Measurements from ENCODE around the gene HPN.
"Not testable (repeated sequence)": the region's sequence is repeated elsewhere in the genome, so short reads cannot be mapped to it uniquely, and the experiment has no call there.

The HPN gene

DNA sequence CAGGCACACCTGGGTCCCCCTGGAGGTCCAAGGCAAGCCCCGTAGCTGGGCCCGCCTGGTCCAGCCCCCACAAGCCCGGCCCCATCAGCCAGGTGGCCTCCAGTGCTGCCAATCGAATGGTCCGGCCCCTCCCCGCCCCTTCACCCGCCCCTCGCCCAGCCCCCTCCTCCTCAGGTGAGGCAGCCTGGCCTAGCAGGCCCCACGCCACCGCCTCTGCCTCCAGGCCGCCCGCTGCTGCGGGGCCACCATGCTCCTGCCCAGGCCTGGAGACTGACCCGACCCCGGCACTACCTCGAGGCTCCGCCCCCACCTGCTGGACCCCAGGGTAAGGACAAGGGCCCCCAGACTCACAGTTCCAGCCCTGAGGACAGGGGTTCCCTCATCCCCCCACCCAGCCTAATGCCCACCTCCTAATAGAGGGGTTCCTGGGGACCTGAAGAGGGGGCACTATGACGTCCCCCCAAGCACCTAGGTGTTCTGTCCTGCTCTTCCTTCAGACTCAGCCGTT is at the start of gene HPN:
HPN (plus strand) TSS at position 174 of the 508 bp plus-strand sequence. CDS start 786 bp downstream, outside the sequence.
- no peak for DNase-seq (ENCODE audit: low spot score)

DNA sequence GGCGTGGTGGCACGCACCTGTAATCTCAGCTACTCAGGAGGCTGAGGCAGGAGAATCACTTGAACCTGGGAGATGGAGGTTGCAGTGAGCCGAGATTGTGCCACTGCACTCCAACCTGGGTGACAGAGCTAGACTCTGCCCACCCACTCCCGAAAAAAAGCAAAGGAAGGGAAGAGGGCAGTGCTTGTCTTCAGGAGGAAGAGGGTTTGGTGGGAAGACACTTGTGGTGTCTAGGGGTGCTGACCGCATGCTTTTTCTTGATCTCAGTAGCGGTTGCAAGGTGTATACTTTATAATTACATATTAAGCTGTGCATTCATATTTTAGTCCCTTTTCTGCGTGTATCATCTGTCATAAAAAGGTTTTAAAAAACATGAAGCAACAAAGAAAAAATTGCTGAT is 48.9 kb upstream of the HPN start:
- not testable (repeated sequence) for DNase-seq (ENCODE audit: low spot score)

DNA sequence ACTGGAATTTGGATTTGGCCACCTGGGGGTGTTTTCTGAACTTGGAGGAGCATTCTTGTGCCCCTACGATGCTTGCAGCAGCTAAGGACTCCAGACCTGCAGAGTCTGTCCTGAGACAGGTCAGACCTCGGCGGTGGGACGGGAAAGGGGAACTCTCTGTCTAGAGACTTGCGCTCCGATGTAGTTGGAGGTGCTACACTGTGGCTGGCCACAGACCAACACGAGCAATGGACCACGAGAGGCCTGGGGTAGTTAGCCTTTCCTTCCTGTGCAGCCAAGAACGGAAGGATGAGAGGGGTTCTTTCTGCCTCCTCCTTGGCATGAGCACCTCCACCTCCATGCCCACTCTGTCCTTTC is 47.3 kb upstream of the HPN start:
- DNase-seq (ENCODE audit: low spot score), result no peak

DNA sequence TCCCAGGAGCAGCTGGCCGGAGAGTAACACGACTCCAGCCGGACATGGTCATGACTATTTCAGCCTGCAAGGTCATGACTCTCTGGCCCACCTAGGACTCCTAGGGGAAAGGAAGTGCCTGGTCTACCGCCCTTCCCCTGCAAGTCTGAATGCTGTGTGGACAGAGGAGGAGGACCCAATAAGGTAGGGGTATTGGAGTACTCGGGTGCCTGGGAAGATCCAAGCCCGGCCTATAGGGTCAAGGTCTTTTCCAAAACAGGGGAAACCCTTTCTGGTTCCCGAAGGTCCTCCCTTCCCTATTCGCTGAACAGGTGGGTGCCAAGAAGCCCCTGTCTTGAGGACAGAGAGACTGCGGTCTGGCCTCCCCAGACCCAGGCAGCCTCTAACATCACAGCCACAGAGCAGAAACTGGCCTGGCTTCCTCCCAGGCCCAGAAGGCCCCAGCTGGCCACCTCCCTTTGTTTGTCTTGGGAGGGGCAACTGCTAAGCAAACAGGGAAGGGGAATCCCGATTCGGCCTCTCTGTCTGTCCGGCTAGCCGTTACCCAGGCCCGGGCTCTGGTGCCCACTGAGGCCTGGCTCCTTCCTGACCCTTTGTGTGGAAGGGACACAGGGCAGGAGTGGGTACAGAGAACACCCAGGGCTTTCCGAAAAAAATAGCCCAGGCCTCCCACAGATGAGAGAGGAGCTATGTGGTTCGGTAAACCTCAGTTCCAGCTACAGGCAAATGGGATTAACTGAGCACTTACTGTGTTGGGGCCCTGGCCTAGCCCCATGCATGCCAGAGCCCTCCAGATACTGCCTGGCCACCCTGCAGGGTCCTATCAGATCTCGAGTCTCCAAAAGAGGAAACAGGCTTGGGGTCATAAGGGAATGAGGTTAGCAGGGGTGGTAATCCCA is 46.6 kb upstream of the HPN start:
- DNase-seq (ENCODE audit: low spot score), result no peak

DNA sequence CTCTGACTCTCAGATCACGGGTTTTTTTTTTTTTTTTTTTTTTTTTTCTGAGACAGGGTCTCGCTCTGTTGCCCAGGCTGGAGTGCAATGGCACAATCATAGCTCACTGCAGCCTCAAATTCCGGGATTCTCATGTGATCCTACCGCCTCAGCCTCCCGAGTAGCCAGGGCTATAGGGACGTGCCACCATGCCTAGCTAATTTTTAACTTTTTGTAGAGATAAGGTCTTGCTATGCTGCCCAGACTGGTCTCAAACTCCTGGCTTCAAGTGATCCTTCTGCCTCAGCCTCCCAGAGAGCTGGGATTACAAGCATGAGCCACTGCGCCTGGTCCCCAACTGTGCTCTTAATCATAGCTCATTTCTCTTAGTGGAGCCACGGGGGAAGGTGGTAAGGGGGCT is 46.0 kb upstream of the HPN start:
- DNase-seq (ENCODE audit: low spot score), result no peak

DNA sequence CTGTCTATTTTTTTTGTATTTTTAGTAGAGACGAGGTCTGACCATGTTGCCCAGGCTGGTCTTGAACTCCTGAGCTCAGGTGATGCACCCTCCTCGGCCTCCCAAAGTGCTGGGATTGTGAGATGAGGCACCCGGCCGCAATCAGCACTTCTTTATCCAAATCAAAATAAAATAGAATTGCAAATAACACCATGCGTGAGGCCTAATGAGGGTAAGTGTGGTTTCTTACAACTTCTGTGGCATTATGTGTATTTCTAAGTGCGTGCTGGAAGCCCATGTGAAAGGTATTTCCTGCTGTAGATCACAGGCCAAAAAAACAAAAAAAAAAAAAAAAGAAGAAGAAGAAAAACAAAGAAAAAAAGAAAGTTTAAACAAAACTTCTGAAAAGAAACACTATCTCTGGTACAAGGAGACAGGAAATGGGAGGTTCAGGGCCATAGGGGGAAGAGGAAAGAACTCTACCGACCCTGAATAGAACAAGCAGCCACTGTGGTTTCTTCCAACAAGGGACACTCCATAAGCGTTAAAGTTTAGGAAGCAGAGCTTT is 44.4 kb upstream of the HPN start:
- DNase-seq (ENCODE audit: low spot score), result no peak

DNA sequence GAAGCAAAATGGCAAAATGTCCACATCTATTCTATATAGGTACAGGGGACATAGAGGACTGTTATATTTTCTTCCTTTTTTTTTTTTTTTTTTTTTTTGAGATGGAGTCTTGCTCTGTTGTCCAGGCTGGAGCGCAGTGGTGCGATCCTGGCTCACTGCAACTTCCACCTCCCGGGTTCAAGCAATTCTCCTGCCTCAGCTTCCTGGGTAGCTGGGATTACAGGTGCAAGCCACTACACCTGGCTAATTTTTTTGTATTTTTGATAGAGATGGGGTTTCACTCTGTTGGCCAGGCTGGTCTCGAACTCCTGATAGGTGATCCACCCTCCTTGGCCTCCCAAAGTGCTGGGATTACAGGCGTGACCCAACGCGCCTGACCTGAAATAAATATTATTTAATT is 43.3 kb upstream of the HPN start:
- not testable (repeated sequence) for DNase-seq (ENCODE audit: low spot score)

DNA sequence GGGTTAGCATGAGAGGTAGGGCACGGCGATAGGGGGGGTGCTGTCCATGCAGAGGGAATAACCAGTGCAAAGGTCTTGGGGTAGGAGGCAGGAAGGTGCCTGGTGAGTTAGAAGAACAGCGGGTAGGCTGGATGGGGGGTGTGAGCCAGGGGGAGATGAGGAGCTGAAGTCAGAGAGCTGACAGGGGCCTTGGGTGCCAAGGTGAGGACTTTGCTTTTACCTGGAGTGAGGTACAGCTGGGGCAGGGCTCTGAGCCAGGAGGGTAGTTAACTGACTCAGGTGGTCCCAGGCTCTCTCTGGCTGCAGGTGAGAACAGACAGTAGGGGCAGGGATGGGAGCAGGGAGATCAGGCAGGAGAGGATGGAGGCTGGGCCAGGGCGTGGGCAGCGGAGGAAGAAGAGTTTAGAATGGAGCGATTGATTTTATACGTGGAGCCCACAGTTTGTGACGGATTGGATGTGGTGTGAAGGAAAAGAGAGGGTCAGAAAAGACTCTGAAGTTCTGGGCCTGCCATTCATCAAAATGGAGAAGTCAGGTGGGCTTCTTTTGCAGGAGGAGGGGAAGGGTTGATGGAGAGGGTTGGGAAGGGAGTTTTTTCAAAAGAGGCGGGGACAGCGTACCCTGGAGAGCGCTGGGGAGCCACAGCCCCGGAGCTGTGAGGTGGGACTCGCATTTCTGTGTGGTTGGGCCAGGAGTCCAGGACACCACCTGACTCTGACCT is 42.6 kb upstream of the HPN start:
- DNase-seq (ENCODE audit: low spot score), result no peak

DNA sequence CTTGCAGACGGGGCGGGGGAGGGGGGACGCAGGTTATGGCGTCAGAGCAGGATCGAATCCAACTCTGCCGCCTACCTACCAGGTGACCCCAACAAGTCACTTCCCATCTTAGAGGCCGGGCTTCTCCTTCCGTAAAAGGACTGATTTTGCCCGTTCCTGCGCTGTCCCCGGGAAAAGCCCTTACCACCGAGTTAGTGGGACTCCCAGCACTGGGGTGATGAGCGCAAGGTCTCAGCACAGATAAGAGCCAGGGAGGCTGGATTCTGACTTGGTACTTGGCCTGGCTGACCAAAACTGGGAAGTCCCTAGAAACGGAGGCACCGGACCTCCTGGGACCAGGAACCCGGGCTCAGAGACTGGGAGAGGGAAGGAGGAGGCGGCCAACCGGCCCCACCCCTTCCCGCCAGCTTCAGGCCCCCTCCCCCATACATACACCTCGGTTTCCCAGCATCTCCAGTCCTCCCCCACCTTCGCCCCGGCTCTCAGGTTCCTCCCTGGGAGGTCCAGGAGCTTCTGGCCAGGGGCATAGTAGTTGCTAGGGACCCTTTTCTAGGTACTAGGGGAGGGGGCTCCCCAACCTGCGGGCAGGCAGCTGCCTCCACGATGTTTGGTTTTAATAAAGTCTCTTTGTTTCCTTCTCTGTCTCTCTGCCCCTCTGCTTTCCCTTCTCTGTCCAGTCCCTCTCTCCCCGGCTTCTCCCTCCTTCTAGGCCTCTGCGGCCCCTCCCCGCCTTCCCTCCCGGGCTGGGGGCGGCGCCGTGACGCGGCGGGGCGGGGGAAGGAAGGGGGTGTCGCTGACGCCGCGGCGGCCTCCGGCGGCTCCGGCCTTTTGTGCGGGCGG is 41.8 kb upstream of the HPN start, which contains the start of gene GRAMD1A:
GRAMD1A (plus strand) TSS at position 826 of the 840 bp plus-strand sequence. CDS start 156 bp downstream, outside the sequence.
- DNase-seq (ENCODE audit: low spot score), result peak; percentile 76

DNA sequence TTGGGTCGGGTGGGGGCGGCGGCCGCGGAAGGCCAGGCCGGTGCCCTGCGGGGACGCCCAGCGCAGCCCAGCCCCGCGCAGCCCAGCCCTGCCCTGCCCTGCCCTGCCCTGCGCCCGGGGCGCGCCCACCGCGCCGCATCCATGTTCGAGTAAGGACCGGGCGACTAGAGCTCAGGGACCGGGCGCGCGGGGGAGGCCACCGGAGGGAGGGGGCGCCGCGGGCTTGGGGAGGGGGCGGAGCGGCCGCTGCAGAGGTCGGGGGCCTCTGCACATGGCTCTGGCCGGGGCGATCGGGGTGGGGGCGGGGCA is 41.2 kb upstream of the HPN start:
- DNase-seq (ENCODE audit: low spot score), result no peak

DNA sequence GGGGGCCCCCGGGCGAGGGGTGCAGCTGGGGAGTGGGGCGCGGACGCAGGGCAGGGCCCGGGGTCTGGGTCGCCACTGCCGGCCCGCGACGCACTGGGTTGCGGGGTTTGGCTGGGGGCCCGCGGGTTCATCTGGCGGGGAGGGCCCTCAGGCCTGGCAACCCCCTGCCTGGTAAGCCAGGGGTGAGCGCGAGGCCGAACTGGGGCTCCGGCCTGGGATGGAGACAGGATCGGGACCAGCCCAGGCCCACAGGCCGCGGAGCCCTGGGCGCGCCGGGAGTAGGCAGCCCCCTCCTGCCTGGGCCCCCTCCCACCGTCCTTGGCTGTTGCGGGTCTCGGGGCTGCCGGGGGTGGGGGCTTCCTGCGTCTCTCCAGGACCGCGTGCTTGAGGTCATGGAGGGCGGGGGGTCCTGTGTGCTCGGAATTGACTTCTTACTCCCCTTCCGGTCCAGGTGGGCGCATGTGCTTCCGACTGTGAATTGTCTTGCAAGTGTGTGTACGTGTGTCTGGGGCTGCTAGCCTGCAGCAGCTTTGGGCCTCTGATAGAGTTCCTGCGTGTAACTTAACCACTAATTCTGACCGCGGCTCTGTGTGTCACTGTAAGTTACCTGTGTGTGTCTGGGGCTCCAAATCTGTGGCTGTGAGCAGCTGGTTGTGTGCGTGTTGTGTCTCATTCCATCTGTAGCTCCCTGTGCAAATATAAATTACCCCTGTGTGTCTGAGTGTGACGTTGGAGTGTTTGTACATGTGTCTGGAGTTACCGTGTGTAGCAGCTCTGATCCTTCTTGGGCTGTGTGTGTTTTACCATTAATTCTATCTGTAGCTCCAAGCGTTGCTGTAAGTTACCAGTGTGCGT is 40.6 kb upstream of the HPN start:
- DNase-seq (ENCODE audit: low spot score), result peak; percentile 88

DNA sequence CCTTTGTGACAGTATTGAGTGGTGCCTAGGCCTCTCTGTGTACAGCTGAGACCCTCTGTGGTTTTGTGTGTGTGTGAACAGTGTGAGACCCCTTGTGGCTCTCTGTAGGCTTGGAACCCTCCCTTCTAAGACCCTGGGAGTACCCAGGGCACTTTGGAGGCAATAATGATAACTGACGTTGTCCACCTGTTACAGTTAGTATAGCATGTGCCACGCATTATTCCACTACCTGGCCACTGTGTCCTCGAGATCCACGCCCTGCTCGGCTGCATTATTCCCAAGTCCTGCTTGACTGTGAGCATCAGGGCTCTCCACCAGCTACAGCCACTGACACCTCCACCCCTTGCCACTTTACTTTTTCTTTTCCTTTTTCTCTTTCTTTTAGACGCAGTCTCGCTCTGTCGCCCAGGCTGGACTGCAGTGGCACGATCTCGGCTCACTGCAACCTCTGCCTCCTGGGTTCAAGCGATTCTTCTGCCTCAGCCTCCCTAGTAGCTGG is 39.4 kb upstream of the HPN start:
- DNase-seq (ENCODE audit: low spot score), result peak; percentile 17

DNA sequence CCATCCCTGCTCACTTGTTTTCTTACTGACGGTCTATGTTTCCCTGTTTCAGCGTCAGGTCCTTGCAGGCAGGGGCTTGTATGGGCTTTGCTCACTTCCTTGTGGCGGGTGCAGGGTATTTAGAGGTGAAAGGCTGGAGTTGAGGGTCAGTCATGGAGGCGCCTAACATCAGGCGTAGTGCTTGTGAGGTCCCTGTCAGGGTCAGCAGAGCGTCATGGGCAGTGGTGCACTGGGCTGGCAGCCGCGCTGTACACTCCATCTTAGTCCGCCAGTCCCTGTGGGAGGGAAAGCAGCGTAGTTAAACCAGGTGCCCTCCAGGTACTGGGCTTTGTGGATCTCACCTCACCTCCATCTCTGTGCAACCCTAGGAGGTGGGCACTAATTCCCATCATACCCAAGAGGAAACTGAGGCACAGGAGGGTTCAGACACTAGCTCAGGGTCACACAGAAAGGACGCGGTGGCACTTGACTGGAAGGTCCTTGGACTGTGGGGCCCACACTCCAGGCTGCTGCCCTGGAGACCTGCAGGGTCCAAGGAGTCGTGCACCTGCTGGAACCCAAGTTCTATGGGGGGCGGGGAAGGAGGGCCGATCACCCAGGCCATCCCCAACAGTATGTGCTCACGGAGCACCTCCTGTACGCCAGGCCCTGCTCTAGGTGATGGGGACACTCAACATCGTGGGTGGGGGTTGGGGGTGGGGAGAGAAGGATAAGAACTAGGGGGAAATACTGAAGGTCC is 36.8 kb upstream of the HPN start:
- no peak for DNase-seq (ENCODE audit: low spot score)

DNA sequence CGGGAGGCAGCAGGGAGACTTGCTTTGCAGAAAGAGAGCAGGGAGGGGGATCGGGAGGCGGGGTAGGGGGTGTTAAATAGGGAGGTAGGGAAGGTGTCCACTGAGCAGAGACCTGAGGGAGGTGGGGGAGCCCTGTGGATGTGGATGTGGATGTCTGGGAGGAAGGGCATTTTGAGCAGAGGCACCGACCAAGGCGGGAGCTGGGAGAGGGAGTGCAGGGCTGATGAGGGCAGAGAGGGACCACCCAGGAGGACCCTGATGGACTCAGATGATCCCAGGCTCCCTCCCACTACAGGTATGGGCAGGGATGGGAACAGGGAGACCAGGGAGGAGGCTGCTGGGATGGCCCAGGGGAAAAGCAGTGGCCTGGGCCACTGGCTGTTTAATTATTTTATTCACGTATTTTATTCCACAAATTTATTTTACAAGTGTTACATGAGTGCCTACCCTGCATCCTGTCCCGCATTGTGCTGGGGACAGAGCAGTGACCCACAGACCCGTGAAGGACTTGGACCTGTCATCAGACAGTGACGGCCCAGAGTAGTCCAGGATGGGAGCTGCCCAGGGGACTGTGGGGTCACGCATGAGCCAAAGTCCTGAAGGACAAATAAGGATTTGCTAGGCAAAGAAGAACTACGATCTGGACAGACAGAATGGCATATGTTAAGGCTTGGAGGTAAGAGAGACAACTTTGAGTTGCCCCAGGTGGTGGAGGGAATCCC is 36.1 kb upstream of the HPN start:
- DNase-seq (ENCODE audit: low spot score), result no peak

DNA sequence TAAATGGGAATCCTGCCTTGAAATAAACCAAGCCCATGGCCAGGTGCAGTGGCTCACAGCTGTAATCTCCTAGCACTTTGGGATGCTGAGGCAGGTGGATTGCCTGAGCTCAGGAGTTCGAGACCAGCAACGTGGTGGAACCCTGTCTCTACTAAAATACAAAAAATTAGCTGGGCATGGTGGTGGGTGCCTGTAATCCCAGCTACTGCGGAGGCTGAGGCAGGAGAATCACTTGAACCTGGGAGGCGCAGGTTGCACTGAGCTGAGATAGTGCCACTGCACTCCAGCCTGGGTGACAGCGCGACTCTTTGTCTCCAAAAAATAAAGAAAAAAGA is 35.5 kb upstream of the HPN start:
- not testable (repeated sequence) for DNase-seq (ENCODE audit: low spot score)

DNA sequence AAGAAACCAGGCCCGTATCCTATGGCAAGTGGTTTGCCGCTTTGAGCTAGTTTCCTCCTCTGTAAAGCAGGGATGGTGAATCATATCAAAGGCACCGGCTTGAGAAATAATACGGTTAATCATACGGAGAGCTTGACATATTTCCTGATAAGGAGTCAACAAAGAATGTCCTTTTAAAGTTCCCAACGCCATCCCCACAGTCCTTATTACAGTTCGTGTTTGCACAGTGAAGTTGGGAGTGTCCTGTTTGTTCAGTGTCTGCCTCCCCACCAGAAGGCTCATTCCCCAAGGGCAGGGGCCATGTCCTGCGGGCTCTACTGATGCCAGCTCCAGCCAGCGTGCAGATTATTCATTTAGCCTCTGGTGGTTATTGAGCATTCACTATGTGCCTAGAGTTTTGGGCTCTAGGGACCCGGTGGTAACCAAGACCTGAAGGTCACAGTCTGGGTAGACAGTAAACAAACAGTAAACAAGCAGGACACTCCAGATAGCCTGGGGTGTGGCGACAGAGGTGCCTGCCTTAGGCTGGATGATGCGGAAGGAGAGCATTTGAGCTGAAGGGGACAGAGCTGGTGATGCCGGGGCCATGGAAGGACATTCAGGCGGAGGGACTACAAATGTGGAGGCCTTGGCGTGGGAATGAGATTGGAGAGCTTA is 35.1 kb upstream of the HPN start:
- no peak for DNase-seq (ENCODE audit: low spot score)

DNA sequence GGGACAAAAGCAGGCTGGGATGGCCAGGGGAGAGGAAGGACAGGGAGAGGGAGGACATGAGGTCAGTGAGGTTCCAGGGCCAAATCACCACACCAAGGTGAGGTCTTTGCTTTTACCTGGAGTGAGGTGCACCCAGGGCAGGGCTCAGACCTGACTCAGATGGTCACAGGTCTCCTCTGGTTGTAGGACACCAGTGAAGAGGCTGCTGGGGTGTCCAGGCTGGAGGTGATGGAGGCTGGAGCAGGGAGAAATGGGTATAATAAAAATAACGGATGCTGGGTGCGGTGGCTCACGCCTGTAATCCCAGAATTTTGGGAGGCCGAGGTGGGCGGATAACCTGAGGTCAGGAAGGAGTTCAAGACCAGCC is 34.5 kb upstream of the HPN start:
- no peak for DNase-seq (ENCODE audit: low spot score)

DNA sequence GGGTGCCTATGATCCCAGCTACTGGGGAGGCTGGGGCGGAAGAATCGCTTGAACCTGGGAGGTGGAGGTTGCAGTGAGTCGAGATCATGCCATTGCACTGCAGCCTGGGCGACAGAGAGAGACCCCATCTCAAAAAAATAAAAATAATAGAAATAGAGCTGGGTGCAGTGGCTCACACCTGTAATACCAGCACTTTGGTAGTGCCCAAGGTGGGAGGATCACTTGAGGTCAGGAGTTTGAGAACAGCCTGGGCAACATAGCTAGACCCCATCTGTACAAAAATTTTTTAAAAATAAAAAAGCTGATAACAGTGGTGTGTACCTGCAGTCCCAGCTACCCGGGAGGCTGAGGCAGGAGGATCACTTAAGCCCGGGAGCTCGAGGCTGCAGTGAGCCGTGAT is 34.1 kb upstream of the HPN start:
- DNase-seq (ENCODE audit: low spot score), result not testable (repeated sequence)

DNA sequence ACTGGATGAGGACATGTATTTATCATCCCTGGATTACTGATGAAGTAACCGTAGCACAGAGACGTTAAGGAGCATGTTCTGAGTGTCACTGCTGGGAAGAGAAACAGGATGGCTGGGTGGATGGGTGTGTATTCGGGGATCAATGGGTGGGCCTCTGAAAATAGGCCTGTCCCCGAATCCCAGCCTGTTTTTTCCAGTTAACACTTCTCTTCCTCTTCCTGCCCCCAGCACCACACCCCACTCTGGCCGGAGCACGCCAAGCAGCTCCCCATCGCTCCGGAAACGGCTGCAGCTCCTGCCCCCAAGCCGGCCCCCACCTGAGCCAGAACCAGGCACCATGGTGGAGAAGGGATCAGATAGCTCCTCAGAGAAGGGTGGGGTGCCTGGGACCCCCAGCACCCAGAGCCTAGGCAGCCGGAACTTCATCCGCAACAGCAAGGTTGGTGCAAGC is 32.6 kb upstream of the HPN start:
- DNase-seq (ENCODE audit: low spot score), result no peak
